SU-DHL-6 (cell line): ENCODE measurements around the gene FADS1.

Experiments used
- EZH2phosphoT487 ChIP-seq: fragments of 200-600 bp; sonication (generic), shearing (Covaris generic); conservative IDR thresholded peaks from 2 replicates; pipeline ENCODE4 v1.6.1; 2018; ENCODE audit warnings: mild to moderate bottlenecking, antibody characterized with exemption, low read length, moderate library complexity, mixed read lengths
- TF ChIP-seq, protein P1 (sequence below): fragments of 200-600 bp; sonication (generic); IDR thresholded peaks from one replicate; pipeline ENCODE4 v1.5.1; 2017; ENCODE audit warnings: antibody characterized with exemption, mild to moderate bottlenecking, low read length, moderate library complexity; ENCODE audit not compliant: insufficient read depth, poor library complexity, severe bottlenecking

DNA sequence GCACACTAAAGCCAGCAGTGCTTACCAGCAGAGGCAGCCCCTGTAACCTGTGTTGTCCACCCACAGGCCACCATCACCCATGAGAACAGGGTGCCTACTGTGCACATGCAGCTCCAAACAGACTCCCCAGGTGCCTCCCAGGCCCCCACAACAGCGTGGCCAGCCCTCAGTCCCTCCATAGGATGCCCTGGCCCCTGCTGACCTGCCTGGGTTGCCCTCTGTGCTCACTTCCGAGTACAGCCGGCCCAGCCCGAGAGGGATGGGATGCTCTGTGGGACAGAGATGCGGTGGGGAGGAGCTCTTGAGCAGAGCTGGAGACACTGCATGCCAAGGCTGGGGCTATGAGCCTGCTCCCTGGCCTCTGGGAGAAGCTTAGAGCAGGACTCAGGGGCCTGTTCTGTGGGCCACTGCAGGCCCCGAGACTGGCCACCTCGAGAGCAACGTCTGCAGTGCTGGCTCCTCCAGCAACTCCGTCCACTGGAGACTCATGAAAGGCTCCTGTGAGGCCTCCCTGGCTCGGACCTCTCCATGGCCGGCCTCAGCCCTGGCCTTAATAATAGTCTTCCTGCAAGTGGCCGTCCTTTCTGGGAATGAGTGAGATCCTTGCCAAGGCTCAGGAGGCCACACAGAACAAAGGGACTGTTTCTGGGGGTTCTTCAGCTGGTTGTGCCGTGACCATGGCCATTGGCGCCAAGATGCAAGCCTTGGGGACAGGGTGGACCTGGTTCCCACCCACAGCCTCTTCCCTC, 38.3 kb upstream of the FADS1 start:
- TF ChIP-seq, protein P1, sequence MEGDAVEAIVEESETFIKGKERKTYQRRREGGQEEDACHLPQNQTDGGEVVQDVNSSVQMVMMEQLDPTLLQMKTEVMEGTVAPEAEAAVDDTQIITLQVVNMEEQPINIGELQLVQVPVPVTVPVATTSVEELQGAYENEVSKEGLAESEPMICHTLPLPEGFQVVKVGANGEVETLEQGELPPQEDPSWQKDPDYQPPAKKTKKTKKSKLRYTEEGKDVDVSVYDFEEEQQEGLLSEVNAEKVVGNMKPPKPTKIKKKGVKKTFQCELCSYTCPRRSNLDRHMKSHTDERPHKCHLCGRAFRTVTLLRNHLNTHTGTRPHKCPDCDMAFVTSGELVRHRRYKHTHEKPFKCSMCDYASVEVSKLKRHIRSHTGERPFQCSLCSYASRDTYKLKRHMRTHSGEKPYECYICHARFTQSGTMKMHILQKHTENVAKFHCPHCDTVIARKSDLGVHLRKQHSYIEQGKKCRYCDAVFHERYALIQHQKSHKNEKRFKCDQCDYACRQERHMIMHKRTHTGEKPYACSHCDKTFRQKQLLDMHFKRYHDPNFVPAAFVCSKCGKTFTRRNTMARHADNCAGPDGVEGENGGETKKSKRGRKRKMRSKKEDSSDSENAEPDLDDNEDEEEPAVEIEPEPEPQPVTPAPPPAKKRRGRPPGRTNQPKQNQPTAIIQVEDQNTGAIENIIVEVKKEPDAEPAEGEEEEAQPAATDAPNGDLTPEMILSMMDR, result no peak
- TF ChIP-seq EZH2phosphoT487, result no peak
